ENCODE data around the gene STIM2.
"Not testable (repeated sequence)": the region's sequence is repeated elsewhere in the genome, so short reads cannot be mapped to it uniquely, and the experiment has no call there.

The STIM2 gene

GRCh38 chr4:27010334-27010940 lies 149.8 kb downstream of the STIM2 start:
- H3K27me3 Mint-ChIP-seq = no peaks in the 10 kb centered on the region
- no peak overlapping the region for H3K4me3 Mint-ChIP-seq
- H3K36me3 Mint-ChIP-seq (ENCODE audit: low read depth) = peaks cover 47% of the 10 kb centered on the region
- H3K27ac Mint-ChIP-seq = peak overlapping the region; percentile 52
- DNase-seq = peak; percentile 64
- H3K4me1 Mint-ChIP-seq (ENCODE audit: low read depth) = peaks cover 26% of the 10 kb centered on the region
- H3K9me3 Mint-ChIP-seq = no peaks in the 10 kb centered on the region

- DNase-seq = no peak
- H3K4me1 Mint-ChIP-seq (ENCODE audit: low read depth) = peaks cover 19% of the 10 kb centered on the region
- H3K4me3 Mint-ChIP-seq = no peak overlapping the region
- no peak overlapping the region for H3K27ac Mint-ChIP-seq
- peaks cover 50% of the 10 kb centered on the region for H3K36me3 Mint-ChIP-seq (ENCODE audit: low read depth)
- H3K27me3 Mint-ChIP-seq = no peaks in the 10 kb centered on the region
- no peaks in the 10 kb centered on the region for H3K9me3 Mint-ChIP-seq
These were observed 150.8 kb downstream of the STIM2 start for GRCh38 chr4:27011401-27011800.

DNA sequence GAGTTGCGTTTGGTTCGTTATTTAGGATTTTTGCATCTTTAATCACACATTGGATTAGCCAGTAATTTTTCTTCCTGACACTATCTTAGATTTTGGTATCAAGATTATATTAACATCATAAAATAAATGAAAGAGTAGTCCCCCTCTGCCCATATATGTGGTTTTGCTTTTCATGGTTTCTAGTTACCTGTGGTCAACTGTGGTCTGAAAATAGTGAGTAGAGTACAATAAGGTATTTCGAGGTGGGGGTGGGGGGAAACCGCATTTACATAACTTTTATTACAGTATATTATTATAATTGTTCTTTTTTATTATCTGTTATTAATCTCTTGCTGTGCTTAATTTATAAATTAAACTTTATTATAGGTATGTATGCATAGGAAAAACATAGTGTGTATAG lies 152.4 kb downstream of the STIM2 start:
- no peak overlapping the region for H3K27ac Mint-ChIP-seq
- no peaks in the 10 kb centered on the region for H3K27me3 Mint-ChIP-seq
- H3K9me3 Mint-ChIP-seq = no peaks in the 10 kb centered on the region
- H3K36me3 Mint-ChIP-seq (ENCODE audit: low read depth) = peaks cover 55% of the 10 kb centered on the region
- DNase-seq = no peak
- no peak overlapping the region for H3K4me3 Mint-ChIP-seq
- peaks cover 25% of the 10 kb centered on the region for H3K4me1 Mint-ChIP-seq (ENCODE audit: low read depth)

DNA sequence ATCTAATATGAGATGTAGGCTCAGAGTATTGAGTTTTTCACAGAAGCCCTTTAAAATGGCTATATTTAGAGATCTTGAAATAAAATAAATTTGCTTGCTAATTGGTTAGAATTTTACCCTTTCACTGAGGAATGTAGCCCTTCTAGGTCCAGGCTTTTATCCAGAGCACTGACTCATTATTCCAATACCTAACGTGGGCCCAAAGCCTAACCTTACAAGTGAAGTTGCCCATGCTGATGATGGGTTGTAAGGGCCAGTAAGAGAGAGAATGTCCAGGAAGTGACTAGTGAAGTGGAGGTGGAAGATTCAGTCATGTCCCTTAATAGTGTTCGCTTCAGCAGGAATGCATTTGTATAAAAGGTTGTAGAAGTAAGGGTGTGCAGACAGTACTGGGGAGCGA lies 155.9 kb downstream of the STIM2 start:
- no peaks in the 10 kb centered on the region for H3K27me3 Mint-ChIP-seq
- peaks cover 67% of the 10 kb centered on the region for H3K36me3 Mint-ChIP-seq (ENCODE audit: low read depth)
- peaks cover 26% of the 10 kb centered on the region for H3K4me1 Mint-ChIP-seq (ENCODE audit: low read depth)
- no peak for DNase-seq
- H3K9me3 Mint-ChIP-seq = no peaks in the 10 kb centered on the region
- no peak overlapping the region for H3K4me3 Mint-ChIP-seq
- no peak overlapping the region for H3K27ac Mint-ChIP-seq

GRCh38 chr4:27017623-27018022 lies 157.0 kb downstream of the STIM2 start:
- H3K9me3 Mint-ChIP-seq = no peaks in the 10 kb centered on the region
- no peaks in the 10 kb centered on the region for H3K27me3 Mint-ChIP-seq
- H3K4me3 Mint-ChIP-seq = no peak overlapping the region
- peaks cover 26% of the 10 kb centered on the region for H3K4me1 Mint-ChIP-seq (ENCODE audit: low read depth)
- peaks cover 69% of the 10 kb centered on the region for H3K36me3 Mint-ChIP-seq (ENCODE audit: low read depth)
- H3K27ac Mint-ChIP-seq = peak overlapping the region; percentile 41
- no peak for DNase-seq

DNA sequence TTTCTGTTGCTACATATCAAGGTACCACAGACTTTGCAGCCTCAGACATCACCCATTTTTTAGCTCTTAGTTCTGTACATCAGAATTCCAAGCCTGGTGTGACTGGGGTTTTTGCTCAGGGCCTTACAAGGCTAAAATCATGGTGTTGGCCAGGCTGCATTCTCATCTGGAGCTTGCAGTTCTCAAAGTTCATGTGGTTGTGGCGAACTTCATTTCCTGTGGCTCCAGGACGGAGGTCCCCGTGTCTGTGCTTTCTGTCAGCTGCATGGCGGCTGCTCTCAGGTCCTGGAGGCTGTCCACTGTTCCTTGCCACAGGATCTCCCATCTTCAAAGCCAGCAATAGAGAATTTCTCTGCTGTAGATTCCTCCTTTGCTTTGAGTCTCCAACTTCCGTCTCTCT lies 157.4 kb downstream of the STIM2 start:
- no peaks in the 10 kb centered on the region for H3K9me3 Mint-ChIP-seq
- no peak for DNase-seq
- peaks cover 72% of the 10 kb centered on the region for H3K36me3 Mint-ChIP-seq (ENCODE audit: low read depth)
- no peak overlapping the region for H3K4me3 Mint-ChIP-seq
- H3K27ac Mint-ChIP-seq = peak overlapping the region; percentile 41
- peaks cover 27% of the 10 kb centered on the region for H3K4me1 Mint-ChIP-seq (ENCODE audit: low read depth)
- no peaks in the 10 kb centered on the region for H3K27me3 Mint-ChIP-seq

- H3K9me3 Mint-ChIP-seq = no peaks in the 10 kb centered on the region
- no peak for DNase-seq
- H3K4me1 Mint-ChIP-seq (ENCODE audit: low read depth) = peaks cover 34% of the 10 kb centered on the region
- H3K27me3 Mint-ChIP-seq = no peaks in the 10 kb centered on the region
- no peak overlapping the region for H3K27ac Mint-ChIP-seq
- H3K36me3 Mint-ChIP-seq (ENCODE audit: low read depth) = peaks cover 79% of the 10 kb centered on the region
- no peak overlapping the region for H3K4me3 Mint-ChIP-seq
These were observed 158.3 kb downstream of the STIM2 start for GRCh38 chr4:27018910-27019309.

DNA sequence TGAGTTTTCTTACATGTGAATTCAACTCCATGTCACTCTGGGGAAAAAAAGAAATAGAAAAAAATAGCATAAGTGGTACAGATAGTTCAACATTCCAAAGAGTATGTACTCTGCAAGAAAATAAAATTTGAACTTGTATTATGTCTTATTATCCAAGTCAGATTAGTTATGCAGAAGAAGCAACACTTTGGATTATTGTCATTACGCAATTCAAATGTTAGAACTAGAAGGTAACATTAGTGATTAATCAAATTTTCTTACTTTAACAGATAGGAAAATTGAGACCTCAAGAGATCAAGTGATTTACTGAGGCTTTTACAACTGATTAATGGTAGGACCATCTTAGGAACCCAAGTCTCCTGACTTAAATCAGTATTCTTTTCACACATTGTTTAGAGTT lies 159.1 kb downstream of the STIM2 start:
- H3K4me3 Mint-ChIP-seq = no peak overlapping the region
- peaks cover 34% of the 10 kb centered on the region for H3K4me1 Mint-ChIP-seq (ENCODE audit: low read depth)
- peaks cover 83% of the 10 kb centered on the region for H3K36me3 Mint-ChIP-seq (ENCODE audit: low read depth)
- H3K27ac Mint-ChIP-seq = no peak overlapping the region
- H3K9me3 Mint-ChIP-seq = no peaks in the 10 kb centered on the region
- DNase-seq = no peak
- H3K27me3 Mint-ChIP-seq = no peaks in the 10 kb centered on the region

GRCh38 chr4:27020203-27020602 lies 159.6 kb downstream of the STIM2 start:
- no peaks in the 10 kb centered on the region for H3K27me3 Mint-ChIP-seq
- H3K27ac Mint-ChIP-seq = no peak overlapping the region
- H3K4me1 Mint-ChIP-seq (ENCODE audit: low read depth) = peaks cover 32% of the 10 kb centered on the region
- no peak for DNase-seq
- H3K9me3 Mint-ChIP-seq = no peaks in the 10 kb centered on the region
- peaks cover 86% of the 10 kb centered on the region for H3K36me3 Mint-ChIP-seq (ENCODE audit: low read depth)
- H3K4me3 Mint-ChIP-seq = no peak overlapping the region

DNA sequence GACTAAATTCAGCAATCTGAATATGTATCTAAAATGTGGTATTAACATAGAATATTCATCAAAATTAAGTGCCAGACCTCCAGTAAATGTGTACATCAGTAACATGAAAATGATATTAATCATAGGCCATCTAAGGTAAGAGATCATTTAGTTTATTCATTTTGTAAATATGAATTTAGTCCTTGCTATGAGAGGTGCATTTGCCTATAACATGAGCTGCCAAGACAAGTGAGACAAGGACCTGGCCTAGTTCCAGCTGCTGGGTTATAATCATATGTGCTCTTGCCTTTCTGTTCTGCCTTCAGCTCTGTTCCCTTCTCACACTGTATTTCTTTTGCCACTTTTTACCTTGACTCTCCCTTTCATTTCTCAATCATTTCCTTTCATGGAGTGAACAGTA lies 160.0 kb downstream of the STIM2 start:
- H3K36me3 Mint-ChIP-seq (ENCODE audit: low read depth) = peaks cover 84% of the 10 kb centered on the region
- H3K27me3 Mint-ChIP-seq = no peaks in the 10 kb centered on the region
- H3K4me3 Mint-ChIP-seq = no peak overlapping the region
- no peak overlapping the region for H3K27ac Mint-ChIP-seq
- H3K9me3 Mint-ChIP-seq = no peaks in the 10 kb centered on the region
- H3K4me1 Mint-ChIP-seq (ENCODE audit: low read depth) = peaks cover 31% of the 10 kb centered on the region
- no peak for DNase-seq

DNA sequence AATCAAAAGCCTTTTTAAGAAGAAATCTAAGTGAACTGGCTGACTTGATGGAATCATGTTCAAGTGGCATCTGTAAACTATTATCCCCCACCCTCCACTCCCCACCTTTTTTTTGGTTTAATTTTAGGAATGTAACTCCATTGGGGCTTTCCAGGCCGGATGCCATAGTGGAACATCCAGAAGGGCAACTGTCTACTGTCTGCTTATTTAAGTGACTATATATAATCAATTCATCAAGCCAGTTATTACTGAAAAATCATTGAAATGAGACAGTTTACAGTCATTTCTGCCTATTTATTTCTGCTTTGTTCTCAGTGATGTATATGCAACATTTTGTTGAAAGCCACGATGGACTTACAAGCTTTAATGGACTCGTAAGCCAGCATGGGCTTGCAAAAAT lies 162.3 kb downstream of the STIM2 start:
- H3K27me3 Mint-ChIP-seq = no peaks in the 10 kb centered on the region
- peaks cover 17% of the 10 kb centered on the region for H3K4me1 Mint-ChIP-seq (ENCODE audit: low read depth)
- no peak for DNase-seq
- H3K9me3 Mint-ChIP-seq = no peaks in the 10 kb centered on the region
- no peak overlapping the region for H3K27ac Mint-ChIP-seq
- H3K36me3 Mint-ChIP-seq (ENCODE audit: low read depth) = peaks cover 62% of the 10 kb centered on the region
- no peak overlapping the region for H3K4me3 Mint-ChIP-seq

GRCh38 chr4:27023366-27023765 lies 162.7 kb downstream of the STIM2 start:
- H3K4me1 Mint-ChIP-seq (ENCODE audit: low read depth) = peaks cover 13% of the 10 kb centered on the region
- no peak overlapping the region for H3K4me3 Mint-ChIP-seq
- peaks cover 58% of the 10 kb centered on the region for H3K36me3 Mint-ChIP-seq (ENCODE audit: low read depth)
- DNase-seq = no peak
- no peaks in the 10 kb centered on the region for H3K9me3 Mint-ChIP-seq
- H3K27me3 Mint-ChIP-seq = no peaks in the 10 kb centered on the region
- H3K27ac Mint-ChIP-seq = no peak overlapping the region

GRCh38 chr4:27024805-27025204 lies 164.2 kb downstream of the STIM2 start:
- DNase-seq = no peak
- H3K27me3 Mint-ChIP-seq = no peaks in the 10 kb centered on the region
- peaks cover 10% of the 10 kb centered on the region for H3K4me1 Mint-ChIP-seq (ENCODE audit: low read depth)
- H3K4me3 Mint-ChIP-seq = no peak overlapping the region
- H3K27ac Mint-ChIP-seq = no peak overlapping the region
- no peaks in the 10 kb centered on the region for H3K9me3 Mint-ChIP-seq
- H3K36me3 Mint-ChIP-seq (ENCODE audit: low read depth) = peaks cover 44% of the 10 kb centered on the region

GRCh38 chr4:27027428-27027827 lies 166.8 kb downstream of the STIM2 start:
- H3K27me3 Mint-ChIP-seq = no peaks in the 10 kb centered on the region
- DNase-seq = no peak
- H3K9me3 Mint-ChIP-seq = no peaks in the 10 kb centered on the region
- H3K27ac Mint-ChIP-seq = no peak overlapping the region
- H3K36me3 Mint-ChIP-seq (ENCODE audit: low read depth) = peaks cover 22% of the 10 kb centered on the region
- peaks cover 8% of the 10 kb centered on the region for H3K4me1 Mint-ChIP-seq (ENCODE audit: low read depth)
- H3K4me3 Mint-ChIP-seq = no peak overlapping the region

- DNase-seq; H3K4me1 Mint-ChIP-seq (ENCODE audit: low read depth); H3K27ac Mint-ChIP-seq; H3K36me3 Mint-ChIP-seq (ENCODE audit: low read depth); H3K4me3 Mint-ChIP-seq; H3K27me3 Mint-ChIP-seq; H3K9me3 Mint-ChIP-seq: not testable (repeated sequence)
These were observed 174.5 kb downstream of the STIM2 start for GRCh38 chr4:27035127-27035526.

GRCh38 chr4:27040356-27040755 lies 179.7 kb downstream of the STIM2 start:
- Mint-ChIP-seq H3K9me3 (peaks cover 10% of the 10 kb centered on the region), H3K27ac (no peak overlapping the region), H3K27me3 (peaks cover 13% of the 10 kb centered on the region), H3K36me3 (ENCODE audit: low read depth) (no peaks in the 10 kb centered on the region), H3K4me1 (ENCODE audit: low read depth) (no peaks in the 10 kb centered on the region), H3K4me3 (no peak overlapping the region)
- DNase-seq = no peak

All from activated T-cell treated with anti-CD3 and anti-CD28 coated beads, Interleukin-2, amount 50 U/mL, for 24 hours (primary cell).